HG03521 (cell line): ENCODE results near the gene MANBA.

ENCODE experiments used
- ATAC-seq: cut with Tn5 transposase; IDR thresholded peaks from one replicate; pipeline ENCODE4 v1.9.1; 2021; ENCODE audit warnings: mild to moderate bottlenecking, moderate library complexity; ENCODE audit not compliant: unreplicated experiment

The MANBA gene

GRCh38 chr4:102683881-102684609, 76.7 kb downstream of the MANBA start:
- ATAC-seq, result no peak

- ATAC-seq, result no peak
These were observed 82.0 kb downstream of the MANBA start for GRCh38 chr4:102678695-102679335.

- no peak for ATAC-seq
These were observed 82.7 kb downstream of the MANBA start for GRCh38 chr4:102678107-102678506.

DNA sequence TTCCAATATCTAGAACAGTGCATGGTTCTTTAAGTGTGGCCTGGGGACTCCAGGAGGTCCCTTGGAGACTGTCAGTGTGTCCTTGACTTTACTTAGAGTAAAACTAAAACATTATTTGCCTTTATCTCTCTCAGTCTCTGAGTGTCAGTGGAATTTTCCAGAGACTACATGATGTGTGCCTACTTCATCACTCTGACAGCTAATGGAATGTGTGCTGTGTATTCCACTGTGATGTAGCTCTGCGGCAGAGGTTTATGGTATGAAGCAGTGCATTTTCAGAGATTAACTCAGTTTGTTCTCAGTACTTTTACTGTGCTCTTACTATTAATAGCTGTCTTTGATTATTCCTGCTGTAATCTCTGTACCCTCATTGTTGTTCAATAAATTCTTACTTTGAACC, 85.6 kb downstream of the MANBA start:
- no peak for ATAC-seq

GRCh38 chr4:102667001-102667400, 93.8 kb downstream of the MANBA start:
- no peak for ATAC-seq

DNA sequence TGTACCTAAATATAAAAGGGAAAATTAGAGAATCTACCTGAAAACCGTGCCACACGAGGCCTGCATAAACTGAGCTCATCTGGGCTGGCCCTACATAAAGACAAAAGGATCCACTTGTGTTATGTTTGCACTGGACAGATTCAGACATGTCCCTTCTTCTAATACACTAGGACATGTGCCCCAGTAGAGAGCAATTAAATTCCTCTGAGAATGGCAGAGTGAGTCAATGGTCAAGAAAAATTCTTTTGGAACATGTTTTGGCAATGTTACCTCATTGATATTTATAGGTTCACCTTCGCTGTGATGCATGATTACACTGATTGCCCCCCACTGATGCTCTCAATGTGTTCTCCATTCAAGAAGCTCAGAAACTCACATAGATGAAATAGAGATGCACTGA, 95.2 kb downstream of the MANBA start:
- ATAC-seq, result no peak

DNA sequence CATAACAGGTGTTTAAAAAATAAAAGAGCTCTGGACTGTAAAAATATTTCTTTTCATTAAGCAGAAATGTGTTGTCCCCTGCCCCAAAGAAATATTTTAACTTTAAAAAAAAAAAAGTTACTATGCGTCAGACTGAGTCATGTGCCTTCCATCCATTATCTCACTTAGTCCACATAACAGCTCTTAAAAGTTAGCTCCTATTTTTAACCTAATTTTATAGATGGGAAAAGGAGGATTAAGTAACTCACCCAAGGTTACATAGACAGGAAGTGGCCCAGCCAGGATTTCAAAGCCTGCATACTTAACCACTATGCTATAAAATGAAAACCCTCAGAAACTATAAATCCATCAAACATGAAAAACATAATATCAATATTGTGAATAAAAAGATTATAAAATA, 97.7 kb downstream of the MANBA start:
- ATAC-seq, result no peak

GRCh38 chr4:102657206-102657605, 103.6 kb downstream of the MANBA start:
- no peak for ATAC-seq

- ATAC-seq, result no peak
These were observed 113.7 kb downstream of the MANBA start for GRCh38 chr4:102647117-102647516.

- no peak for ATAC-seq
These were observed 118.0 kb downstream of the MANBA start for GRCh38 chr4:102642631-102643298.

- ATAC-seq, result no peak
These were observed 119.0 kb downstream of the MANBA start for GRCh38 chr4:102641793-102642192.

GRCh38 chr4:102640669-102641068, 120.1 kb downstream of the MANBA start:
- no peak for ATAC-seq

GRCh38 chr4:102639598-102639997, 121.2 kb downstream of the MANBA start:
- no peak for ATAC-seq

GRCh38 chr4:102638621-102639020, 122.1 kb downstream of the MANBA start:
- ATAC-seq, result no peak

DNA sequence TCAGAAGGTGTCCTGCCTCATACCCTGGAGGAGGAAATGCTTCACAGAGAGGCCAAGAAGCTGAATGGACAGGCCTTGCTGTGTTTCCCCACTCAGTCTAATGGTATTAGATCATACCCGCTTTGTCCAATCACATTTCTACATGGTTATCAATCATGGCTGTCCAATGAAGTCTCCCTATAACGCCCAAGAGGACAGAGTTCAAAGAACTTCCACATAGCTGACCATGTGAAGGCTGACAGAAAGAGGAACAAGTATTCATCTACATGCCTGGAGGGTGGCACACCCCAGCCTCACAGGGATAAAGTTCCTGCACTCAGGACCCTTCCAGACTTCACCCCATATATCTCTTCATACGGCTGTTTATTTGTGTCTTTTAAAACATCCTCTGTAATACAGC, 123.4 kb downstream of the MANBA start:
- no peak for ATAC-seq

GRCh38 chr4:102633100-102633499, 127.7 kb downstream of the MANBA start:
- ATAC-seq, result no peak

DNA sequence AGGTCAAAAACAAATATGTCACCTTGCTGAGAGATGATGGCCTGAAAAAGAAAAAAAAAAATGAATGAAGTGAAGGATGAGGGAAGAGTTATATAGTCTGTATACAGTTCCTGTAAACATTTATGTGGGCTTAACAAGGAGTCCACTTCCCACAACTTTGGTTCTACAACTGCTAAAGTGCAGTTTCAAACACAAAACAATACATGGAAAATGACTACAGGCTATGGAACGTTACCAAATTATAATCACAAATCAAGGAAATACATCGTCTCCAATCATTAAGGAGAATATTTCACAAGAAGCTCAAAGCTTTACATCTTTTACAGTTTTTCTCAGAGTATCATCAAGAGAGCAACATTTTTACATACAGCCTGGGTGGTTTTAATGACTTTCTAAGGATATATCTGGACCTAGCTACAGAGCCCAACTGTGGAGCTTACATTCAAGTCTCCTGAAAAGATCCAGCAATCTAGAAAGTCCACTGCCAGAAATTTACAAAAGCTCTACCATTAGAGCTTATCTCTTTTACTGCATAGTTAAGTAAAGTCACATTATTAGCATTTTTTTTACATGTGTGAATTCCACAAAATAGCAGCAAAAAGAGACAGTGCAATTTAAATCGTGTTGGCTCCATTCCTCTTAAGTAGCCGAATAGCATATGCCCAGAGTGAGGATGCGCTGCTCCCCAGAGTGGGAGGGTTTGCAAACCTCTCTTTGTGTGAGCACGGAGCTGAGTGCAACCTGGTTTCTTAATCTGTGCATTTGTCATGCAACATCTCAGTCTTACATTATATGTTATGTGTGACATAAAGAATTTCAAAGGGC, 128.3 kb downstream of the MANBA start:
- ATAC-seq, result no peak

GRCh38 chr4:102631616-102632015, 129.2 kb downstream of the MANBA start:
- no peak for ATAC-seq

- no peak for ATAC-seq
These were observed 131.1 kb downstream of the MANBA start for GRCh38 chr4:102629673-102630072.

DNA sequence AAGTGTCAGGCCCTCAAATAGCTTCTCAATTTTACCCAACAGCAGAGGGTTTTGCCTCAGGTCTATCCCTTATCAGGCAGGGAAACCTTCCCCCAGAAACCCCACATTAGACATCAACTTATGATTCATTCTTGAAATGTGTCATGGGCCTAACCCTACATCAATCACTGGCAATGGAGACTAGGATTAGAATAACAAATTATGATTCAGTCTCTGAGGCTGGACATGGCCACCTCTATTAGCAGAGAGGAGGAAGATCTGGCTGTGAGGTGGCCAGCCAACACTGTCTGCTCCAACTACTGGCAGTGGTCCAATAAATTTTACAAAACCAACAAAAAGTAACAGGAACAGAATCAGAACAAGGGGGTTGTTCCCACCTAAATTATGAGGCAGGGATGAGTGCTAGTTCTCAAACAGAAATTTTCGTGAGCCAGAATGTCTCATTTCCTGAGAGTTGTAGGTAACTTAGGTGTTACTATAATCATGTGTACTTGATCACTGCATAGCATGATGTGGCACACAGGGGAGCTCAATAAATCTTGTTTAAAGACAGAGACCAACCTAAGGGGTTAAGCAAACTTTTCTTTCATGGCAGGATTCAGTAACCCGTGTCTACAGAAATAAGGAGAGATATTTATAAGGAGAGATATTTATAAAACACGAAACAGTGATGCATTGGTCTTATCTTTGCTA, 132.8 kb downstream of the MANBA start:
- ATAC-seq, result no peak
